Ovary (tissue), 3 donors: ENCODE measurements around the gene NID1.
A peak's percentile ranks its signal among the peaks of the same experiment; 100 is the strongest.

Experiments
- CTCF ChIP-seq, 3 donors: fragments of 450-650 bp in 2 of 3; fragments of 200-600 bp in 1 of 3; IDR thresholded peaks; one replicate each; pipeline versions ENCODE4 v1.5.1 to v1.8.0; 2016 to 2022; ENCODE audit warnings: antibody characterized with exemption in 3 of 3, mild to moderate bottlenecking in 1 of 3
- EP300 ChIP-seq: sonication (generic); formaldehyde crosslinking; IDR thresholded peaks from one replicate; pipeline ENCODE4 v1.6.1; 2017; ENCODE audit warnings: antibody characterized with exemption
- donor health status: DM: no; HTN: no; CAD: no.

- TF ChIP-seq CTCF (IDR thresholded peaks at IDR 0.05) (no peak), EP300 (peak; percentile 64)
Observed at GRCh38 chr1:236066828-236067386, 2.0 kb upstream of the NID1 start.
